Mesothelial cell of epicardium (in vitro differentiated cells): ENCODE measurements around the gene PDE7B. TPM values are rescaled to one million over a fixed set of nuclear protein-coding genes. Genes with fewer than 3 reads are reported as not detected.
A peak's percentile ranks its signal among the peaks of the same experiment; 100 is the strongest.

Experiments used
- DNase-seq, 2 experiments: peaks; one replicate each; pipeline ENCODE4 v3.0.0; 2021; ENCODE audit warnings: low spot score in 2 of 2; ENCODE audit not compliant: unreplicated experiment in 2 of 2
- H3K27ac Mint-ChIP-seq: 2 replicates; pipeline ENCODE4 v1.8.0; 2021; ENCODE audit warnings: mixed read lengths
- H3K27me3 Mint-ChIP-seq: 2 replicates; pipeline ENCODE4 v1.8.0; 2021; ENCODE audit warnings: low read depth, mixed read lengths
- H3K36me3 Mint-ChIP-seq: 2 replicates; pipeline ENCODE4 v1.8.0; 2021; ENCODE audit warnings: mixed read lengths
- H3K4me1 Mint-ChIP-seq: 2 replicates; pipeline ENCODE4 v1.8.0; 2021; ENCODE audit warnings: mixed read lengths
- H3K4me3 Mint-ChIP-seq: 2 replicates; pipeline ENCODE4 v1.8.0; 2021; ENCODE audit warnings: mild to moderate bottlenecking, moderate library complexity, mixed read lengths
- H3K9me3 Mint-ChIP-seq: 2 replicates; pipeline ENCODE4 v1.8.0; 2021; ENCODE audit warnings: mixed read lengths
- total RNA-seq: library from RNA; stranded (reverse); gene quantifications from 3 replicates; pipeline ENCODE4 v1.2.1, GENCODE V29; 2021
- TF ChIP-seq, protein P1 (sequence below): fragments of 200-600 bp; sonication (generic); IDR thresholded peaks from one replicate; pipeline ENCODE4 v1.5.0; 2021; ENCODE audit warnings: antibody characterized with exemption; ENCODE audit not compliant: unreplicated experiment

PDE7B gene
- total RNA-seq, 1 donor from 2014 or later = 18.2 TPM

DNA sequence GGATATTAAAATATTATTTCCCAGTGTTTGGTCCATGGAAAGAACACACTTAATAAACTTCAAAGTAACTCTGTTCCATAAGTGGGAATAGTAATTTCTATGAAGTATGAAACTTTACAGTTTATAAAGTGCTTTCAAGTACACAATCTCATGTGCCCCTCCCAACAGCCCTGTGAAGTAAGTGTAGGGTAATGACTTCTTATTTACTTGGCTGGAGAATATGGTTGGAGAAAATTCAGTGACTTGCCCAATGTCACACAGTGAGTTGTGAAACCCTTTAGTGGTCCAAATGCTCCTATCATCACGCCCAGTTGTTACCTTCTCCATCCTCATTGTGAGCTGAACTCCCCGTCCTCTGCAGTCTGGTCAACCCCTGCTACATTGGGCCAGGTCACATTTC lies 141.2 kb downstream of the PDE7B start:
- DNase-seq = no peak
- Mint-ChIP-seq H3K27ac (no peak overlapping the region), H3K9me3 (peaks cover 8% of the 10 kb centered on the region), H3K4me3 (no peak overlapping the region), H3K27me3 (no peaks in the 10 kb centered on the region), H3K36me3 (no peaks in the 10 kb centered on the region), H3K4me1 (peaks cover 12% of the 10 kb centered on the region)
- TF ChIP-seq, protein P1, sequence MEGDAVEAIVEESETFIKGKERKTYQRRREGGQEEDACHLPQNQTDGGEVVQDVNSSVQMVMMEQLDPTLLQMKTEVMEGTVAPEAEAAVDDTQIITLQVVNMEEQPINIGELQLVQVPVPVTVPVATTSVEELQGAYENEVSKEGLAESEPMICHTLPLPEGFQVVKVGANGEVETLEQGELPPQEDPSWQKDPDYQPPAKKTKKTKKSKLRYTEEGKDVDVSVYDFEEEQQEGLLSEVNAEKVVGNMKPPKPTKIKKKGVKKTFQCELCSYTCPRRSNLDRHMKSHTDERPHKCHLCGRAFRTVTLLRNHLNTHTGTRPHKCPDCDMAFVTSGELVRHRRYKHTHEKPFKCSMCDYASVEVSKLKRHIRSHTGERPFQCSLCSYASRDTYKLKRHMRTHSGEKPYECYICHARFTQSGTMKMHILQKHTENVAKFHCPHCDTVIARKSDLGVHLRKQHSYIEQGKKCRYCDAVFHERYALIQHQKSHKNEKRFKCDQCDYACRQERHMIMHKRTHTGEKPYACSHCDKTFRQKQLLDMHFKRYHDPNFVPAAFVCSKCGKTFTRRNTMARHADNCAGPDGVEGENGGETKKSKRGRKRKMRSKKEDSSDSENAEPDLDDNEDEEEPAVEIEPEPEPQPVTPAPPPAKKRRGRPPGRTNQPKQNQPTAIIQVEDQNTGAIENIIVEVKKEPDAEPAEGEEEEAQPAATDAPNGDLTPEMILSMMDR = no peak

DNA sequence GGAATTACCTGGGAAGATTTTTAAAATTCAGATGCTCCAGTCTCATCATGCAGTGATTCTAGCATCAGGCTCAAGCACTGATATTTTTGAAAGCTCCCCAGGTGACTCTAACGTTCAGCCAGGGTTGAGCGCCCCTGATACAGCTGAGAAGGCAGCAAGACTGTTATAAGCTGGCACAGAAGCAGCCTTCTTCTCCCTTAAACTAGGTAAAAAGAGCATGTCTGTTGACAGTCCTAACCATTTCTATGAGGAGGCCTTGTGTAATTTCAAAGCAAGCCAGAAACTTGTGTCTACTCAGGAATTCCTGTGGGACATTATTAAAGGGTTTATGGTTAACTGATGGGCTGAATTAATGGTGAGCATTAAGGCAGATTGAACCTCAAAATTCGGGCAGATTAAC lies 141.9 kb downstream of the PDE7B start:
- Mint-ChIP-seq H3K27ac (peak overlapping the region; percentile 32), H3K4me3 (no peak overlapping the region), H3K4me1 (peaks cover 12% of the 10 kb centered on the region), H3K27me3 (no peaks in the 10 kb centered on the region), H3K36me3 (no peaks in the 10 kb centered on the region), H3K9me3 (peaks cover 4% of the 10 kb centered on the region)
- no peak for DNase-seq
- TF ChIP-seq, protein P1 = no peak

DNA sequence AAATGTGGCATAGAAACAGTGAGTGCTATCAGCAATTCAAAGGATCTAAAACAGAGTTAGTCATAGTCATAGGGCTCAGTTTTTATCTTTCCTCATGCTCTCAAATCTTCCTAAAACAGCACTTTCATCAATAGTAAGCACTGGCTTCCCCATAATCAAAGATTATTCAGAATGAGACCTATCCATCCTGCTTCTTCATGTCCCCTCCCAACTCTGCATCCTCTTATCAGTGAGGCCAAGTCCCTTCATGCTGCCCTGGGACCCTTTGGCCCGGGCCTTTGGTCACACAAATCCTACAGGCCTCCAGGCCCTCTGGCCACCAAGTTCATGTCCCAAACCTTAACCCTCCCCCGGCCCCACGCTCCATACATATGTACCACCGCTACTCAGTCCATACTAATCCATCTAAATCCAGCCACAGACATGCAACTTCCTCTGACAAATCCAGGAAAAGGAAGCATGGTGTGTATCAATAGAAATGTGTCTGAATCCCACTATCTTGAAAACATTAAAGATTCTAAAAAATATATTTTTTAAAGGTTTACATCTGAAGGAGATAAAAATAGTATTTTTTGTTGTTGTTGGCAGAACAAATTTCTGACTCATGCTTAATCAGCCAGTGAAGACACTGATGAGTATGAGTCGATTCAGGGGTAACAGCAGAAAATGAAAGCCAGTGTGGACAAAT lies 143.5 kb downstream of the PDE7B start:
- H3K4me3 Mint-ChIP-seq = no peak overlapping the region
- DNase-seq = no peak
- H3K9me3 Mint-ChIP-seq = peaks cover 14% of the 10 kb centered on the region
- no peaks in the 10 kb centered on the region for H3K27me3 Mint-ChIP-seq
- peaks cover 9% of the 10 kb centered on the region for H3K36me3 Mint-ChIP-seq
- TF ChIP-seq, protein P1 = no peak
- peak overlapping the region; percentile 78 for H3K27ac Mint-ChIP-seq
- H3K4me1 Mint-ChIP-seq = peaks cover 12% of the 10 kb centered on the region

DNA sequence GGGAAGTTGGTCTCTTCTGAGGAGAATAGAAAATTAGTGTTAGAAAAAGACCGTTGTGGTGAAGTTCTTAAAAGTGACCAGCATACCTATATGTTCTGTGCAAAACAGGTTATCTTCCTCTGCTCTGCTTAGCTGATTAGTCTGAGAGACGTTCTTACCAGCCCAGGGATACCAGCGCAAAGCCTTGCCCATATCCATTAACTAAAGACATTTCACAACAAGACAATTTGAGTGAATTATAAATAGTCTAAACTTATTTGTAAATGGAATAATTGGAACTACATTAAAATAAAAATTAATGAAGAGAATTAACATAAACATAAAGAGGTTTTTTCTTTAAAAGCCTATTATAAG lies 144.0 kb downstream of the PDE7B start:
- Mint-ChIP-seq H3K36me3 (peaks cover 14% of the 10 kb centered on the region), H3K27ac (peak overlapping the region; percentile 50), H3K4me3 (no peak overlapping the region), H3K27me3 (no peaks in the 10 kb centered on the region), H3K4me1 (peaks cover 12% of the 10 kb centered on the region), H3K9me3 (peaks cover 18% of the 10 kb centered on the region)
- TF ChIP-seq, protein P1 = no peak
- no peak for DNase-seq

DNA sequence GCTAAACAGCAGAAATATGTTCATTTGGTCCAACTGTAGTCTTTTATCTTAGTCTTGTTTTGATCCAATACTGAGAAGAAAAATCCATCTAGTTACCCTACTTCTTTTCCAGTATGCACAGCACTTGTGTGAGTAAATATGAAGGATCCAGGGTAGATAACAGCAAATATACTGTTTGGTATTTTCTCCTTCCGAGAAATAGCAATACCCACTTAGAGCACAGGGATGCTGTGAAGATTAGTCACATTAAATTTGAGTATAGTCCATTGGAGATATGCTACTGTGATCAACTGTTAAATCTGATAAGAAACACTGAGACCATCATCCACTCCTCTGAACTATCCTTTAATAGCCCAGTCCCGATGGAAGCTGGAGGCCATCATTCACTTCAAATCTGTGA lies 145.2 kb downstream of the PDE7B start:
- no peak overlapping the region for H3K4me3 Mint-ChIP-seq
- no peaks in the 10 kb centered on the region for H3K27me3 Mint-ChIP-seq
- peak overlapping the region; percentile 37 for H3K27ac Mint-ChIP-seq
- H3K9me3 Mint-ChIP-seq = peaks cover 20% of the 10 kb centered on the region
- H3K36me3 Mint-ChIP-seq = peaks cover 14% of the 10 kb centered on the region
- no peak for DNase-seq
- TF ChIP-seq, protein P1 = no peak
- H3K4me1 Mint-ChIP-seq = peaks cover 12% of the 10 kb centered on the region

DNA sequence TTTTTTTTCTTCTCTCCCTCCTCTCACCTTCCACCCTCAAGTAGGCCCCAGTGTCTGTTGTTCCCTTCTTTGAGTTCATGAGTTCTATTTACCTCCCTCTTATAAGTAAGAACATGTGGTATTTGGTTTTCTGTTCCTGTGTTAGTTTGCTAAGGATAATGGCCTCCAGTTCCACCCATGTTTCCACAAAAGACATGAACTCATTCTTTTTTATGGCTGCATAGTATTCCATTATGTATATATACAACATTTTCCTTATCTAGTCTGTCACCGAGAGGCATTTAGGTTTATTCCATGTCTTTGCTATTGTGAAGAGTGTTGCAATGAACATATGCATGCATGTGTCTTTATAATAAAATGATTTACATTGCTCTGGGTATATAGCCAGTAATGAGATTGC lies 147.9 kb downstream of the PDE7B start:
- Mint-ChIP-seq H3K27ac (no peak overlapping the region), H3K4me3 (no peak overlapping the region), H3K36me3 (peaks cover 14% of the 10 kb centered on the region), H3K9me3 (peaks cover 20% of the 10 kb centered on the region), H3K27me3 (no peaks in the 10 kb centered on the region), H3K4me1 (peaks cover 12% of the 10 kb centered on the region)
- TF ChIP-seq, protein P1 = no peak
- no peak for DNase-seq
